Measurements from ENCODE around the gene SOX1.

DNA sequence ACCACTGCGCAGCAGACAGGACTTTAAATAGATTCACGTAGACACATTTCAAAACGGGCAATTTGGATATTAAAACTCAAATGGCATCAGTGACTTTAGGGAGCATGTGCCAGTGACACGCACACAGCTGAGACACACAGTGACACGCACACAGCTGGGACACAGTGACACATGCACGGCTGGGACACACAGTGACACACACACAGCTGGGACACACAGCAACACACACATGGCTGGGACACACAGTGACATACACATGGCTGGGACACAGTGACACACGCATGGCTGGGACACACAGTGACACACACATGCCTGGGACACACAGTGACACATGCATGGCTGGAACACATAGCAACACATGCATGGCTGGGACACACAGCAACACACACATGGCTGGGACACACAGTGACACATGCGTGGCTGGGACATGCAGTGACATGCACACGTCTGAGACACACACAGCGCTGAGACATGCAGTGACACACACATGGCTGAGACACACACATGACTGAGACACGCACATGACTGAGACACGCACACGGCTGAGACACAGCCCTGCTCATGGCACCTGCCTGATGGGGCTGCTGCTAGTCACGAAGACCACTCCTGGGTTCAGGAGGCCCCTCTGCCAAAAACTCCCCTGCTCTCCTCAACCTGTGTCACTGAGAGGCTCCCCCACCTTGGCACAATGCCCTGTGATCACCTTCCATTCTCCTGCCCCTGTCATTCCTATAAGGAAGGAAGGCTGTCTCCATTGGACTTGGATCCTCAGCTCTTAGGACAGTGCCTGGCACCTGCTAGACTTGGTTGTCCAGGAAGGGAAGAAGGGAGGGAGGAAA, 52.5 kb downstream of the SOX1 start:
- TF ChIP-seq EP300 (IDR thresholded peaks at IDR 0.05) = no peak
- TF ChIP-seq, protein P1, sequence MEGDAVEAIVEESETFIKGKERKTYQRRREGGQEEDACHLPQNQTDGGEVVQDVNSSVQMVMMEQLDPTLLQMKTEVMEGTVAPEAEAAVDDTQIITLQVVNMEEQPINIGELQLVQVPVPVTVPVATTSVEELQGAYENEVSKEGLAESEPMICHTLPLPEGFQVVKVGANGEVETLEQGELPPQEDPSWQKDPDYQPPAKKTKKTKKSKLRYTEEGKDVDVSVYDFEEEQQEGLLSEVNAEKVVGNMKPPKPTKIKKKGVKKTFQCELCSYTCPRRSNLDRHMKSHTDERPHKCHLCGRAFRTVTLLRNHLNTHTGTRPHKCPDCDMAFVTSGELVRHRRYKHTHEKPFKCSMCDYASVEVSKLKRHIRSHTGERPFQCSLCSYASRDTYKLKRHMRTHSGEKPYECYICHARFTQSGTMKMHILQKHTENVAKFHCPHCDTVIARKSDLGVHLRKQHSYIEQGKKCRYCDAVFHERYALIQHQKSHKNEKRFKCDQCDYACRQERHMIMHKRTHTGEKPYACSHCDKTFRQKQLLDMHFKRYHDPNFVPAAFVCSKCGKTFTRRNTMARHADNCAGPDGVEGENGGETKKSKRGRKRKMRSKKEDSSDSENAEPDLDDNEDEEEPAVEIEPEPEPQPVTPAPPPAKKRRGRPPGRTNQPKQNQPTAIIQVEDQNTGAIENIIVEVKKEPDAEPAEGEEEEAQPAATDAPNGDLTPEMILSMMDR (IDR thresholded peaks at IDR 0.05) = no peak
- TF ChIP-seq POLR2AphosphoS5 (IDR thresholded peaks at IDR 0.05) = no peak

Measured in gastroesophageal sphincter (tissue), 3 donors.